HFFc6 (cell line): ENCODE measurements around the gene CPLANE1. TPM values are rescaled to one million over a fixed set of nuclear protein-coding genes. Genes with fewer than 3 reads are reported as not detected.

Experiments
- DNase-seq: peaks from one replicate; pipeline ENCODE4 v3.0.0-alpha.2; 2018
- H3K27ac Mint-ChIP-seq: 2 replicates; pipeline ENCODE4 v1.8.0; 2020; ENCODE audit warnings: mild to moderate bottlenecking, mixed read lengths
- H3K27me3 Mint-ChIP-seq: 2 replicates; pipeline ENCODE4 v1.8.0; 2021; ENCODE audit warnings: mild to moderate bottlenecking, moderate library complexity, mixed read lengths; ENCODE audit not compliant: insufficient read depth
- H3K36me3 Mint-ChIP-seq: 2 replicates; pipeline ENCODE4 v1.8.0; 2021; ENCODE audit warnings: low read depth, mixed read lengths
- H3K4me1 Mint-ChIP-seq: 2 replicates; pipeline ENCODE4 v1.8.0; 2020; ENCODE audit warnings: low read depth, mixed read lengths
- H3K4me3 Mint-ChIP-seq: 2 replicates; pipeline ENCODE4 v1.8.0; 2020; ENCODE audit warnings: mild to moderate bottlenecking, moderate library complexity, mixed read lengths
- H3K9me3 Mint-ChIP-seq: 2 replicates; pipeline ENCODE4 v1.8.0; 2020; ENCODE audit warnings: mild to moderate bottlenecking, mixed read lengths
- total RNA-seq, 6 experiments: library from RNA; stranded (reverse); fragmentation: NEBNext Ultra II Directional; extraction: Animal tissue kit (Norgen Biotek cat#: 25700); gene quantifications; 2 replicates in 1 of 6; 3 replicates in 5 of 6; pipeline ENCODE4 v1.2.3, GENCODE V29; 2021
- TF ChIP-seq, protein P1 (sequence below): fragments of 200-600 bp; sonication (generic); IDR thresholded peaks from 2 replicates; pipeline ENCODE4 v1.5.0; 2021; ENCODE audit warnings: antibody characterized with exemption, mild to moderate bottlenecking

Gene CPLANE1
- total RNA-seq, 6 experiments from 2014 or later: 10.3 to 12.7 (median 11.6) TPM

DNA sequence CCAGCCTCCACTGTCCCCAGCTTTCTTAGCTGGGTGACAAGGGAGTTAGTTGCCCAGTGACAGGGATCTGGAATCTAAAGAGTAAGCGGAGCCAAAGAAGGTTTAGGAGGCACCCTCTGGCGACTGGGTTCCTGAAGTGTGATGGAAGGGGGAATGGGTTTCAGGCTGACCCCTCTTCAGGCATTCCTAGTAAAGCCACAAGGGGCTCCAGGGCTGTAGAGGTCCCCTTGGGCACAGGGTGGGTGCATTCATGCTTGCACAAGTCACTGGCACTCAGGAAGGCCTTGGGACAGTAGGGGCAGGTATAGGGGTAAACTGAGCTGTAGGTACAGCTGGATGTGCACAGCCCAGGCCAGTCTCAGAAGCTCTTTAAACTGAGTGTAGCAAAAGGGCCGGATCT lies 74.2 kb downstream of the CPLANE1 start:
- H3K36me3 Mint-ChIP-seq: peaks cover 19% of the 10 kb centered on the region; the same call in 1 of the 2 replicates
- no peak overlapping the region for H3K27ac Mint-ChIP-seq
- no peak overlapping the region for H3K4me3 Mint-ChIP-seq
- DNase-seq: no peak
- H3K9me3 Mint-ChIP-seq: no peaks in the 10 kb centered on the region
- H3K27me3 Mint-ChIP-seq: peaks cover 2% of the 10 kb centered on the region; the same call in 1 of the 2 replicates
- TF ChIP-seq, protein P1, sequence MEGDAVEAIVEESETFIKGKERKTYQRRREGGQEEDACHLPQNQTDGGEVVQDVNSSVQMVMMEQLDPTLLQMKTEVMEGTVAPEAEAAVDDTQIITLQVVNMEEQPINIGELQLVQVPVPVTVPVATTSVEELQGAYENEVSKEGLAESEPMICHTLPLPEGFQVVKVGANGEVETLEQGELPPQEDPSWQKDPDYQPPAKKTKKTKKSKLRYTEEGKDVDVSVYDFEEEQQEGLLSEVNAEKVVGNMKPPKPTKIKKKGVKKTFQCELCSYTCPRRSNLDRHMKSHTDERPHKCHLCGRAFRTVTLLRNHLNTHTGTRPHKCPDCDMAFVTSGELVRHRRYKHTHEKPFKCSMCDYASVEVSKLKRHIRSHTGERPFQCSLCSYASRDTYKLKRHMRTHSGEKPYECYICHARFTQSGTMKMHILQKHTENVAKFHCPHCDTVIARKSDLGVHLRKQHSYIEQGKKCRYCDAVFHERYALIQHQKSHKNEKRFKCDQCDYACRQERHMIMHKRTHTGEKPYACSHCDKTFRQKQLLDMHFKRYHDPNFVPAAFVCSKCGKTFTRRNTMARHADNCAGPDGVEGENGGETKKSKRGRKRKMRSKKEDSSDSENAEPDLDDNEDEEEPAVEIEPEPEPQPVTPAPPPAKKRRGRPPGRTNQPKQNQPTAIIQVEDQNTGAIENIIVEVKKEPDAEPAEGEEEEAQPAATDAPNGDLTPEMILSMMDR: no peak
- H3K4me1 Mint-ChIP-seq: no peaks in the 10 kb centered on the region

DNA sequence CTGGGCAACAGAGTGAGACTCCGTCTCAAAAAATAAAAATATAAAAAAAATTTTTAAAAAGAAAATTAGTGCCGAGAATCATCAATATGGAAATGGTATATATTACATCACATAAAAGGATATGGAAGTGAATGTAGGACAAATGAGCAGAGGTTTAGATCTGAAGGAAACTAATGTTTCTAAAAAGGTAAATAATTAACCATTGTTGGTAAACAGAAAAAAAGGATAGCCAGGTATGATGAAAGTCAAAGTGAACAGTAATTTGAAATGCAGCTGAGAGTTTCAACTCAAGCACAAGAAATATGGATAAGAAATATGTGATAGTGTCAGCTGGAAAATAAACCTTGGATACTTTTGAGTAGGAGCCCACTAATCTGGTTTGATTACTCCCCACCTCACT lies 76.2 kb downstream of the CPLANE1 start:
- peaks cover 2% of the 10 kb centered on the region; the same call in 1 of the 2 replicates for H3K27me3 Mint-ChIP-seq
- H3K4me1 Mint-ChIP-seq: no peaks in the 10 kb centered on the region
- no peak overlapping the region for H3K4me3 Mint-ChIP-seq
- DNase-seq: no peak
- TF ChIP-seq, protein P1: no peak
- no peak overlapping the region for H3K27ac Mint-ChIP-seq
- H3K36me3 Mint-ChIP-seq: peaks cover 26% of the 10 kb centered on the region
- H3K9me3 Mint-ChIP-seq: no peaks in the 10 kb centered on the region

DNA sequence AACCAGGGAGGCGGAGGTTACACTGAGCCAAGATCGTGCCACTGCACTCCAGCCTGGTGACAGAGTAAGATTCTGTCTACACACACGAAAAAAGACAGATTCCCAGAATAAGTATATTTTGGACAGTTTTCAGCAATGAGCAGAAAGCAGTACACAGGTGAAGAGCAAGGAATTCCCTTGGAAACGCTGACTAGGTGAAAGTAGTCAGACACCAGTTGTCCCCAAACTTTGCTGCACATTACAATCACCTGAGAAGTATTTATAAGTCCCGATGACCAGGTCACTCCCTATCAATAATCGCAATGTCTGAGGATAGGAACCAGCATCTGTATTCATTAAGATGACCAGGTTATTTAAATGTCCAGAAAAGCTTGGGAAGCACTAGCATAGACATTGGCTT lies 78.3 kb downstream of the CPLANE1 start:
- Mint-ChIP-seq H3K4me1 (no peaks in the 10 kb centered on the region), H3K27ac (no peak overlapping the region), H3K27me3 (peaks cover 2% of the 10 kb centered on the region; the same call in 1 of the 2 replicates), H3K36me3 (peaks cover 17% of the 10 kb centered on the region), H3K9me3 (no peaks in the 10 kb centered on the region), H3K4me3 (no peak overlapping the region)
- no peak for DNase-seq
- TF ChIP-seq, protein P1: no peak

DNA sequence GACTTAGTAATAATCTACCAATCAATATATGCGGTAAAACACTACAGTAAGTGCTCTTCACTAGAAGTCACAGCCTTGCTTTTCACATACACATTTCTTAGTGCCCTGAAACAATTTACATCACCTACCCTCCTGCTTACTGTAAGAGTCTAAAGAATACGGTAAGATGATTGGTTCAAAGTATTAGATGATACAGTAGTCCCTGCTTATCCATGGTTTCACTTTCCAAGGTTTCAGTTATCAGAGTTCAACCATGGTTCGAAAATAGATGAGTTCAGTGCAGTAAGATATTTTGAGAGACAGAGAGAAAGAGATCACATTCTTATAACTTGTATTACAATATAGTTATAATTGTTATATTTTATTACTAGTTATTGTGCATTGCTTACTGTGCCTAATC lies 83.0 kb downstream of the CPLANE1 start:
- DNase-seq: no peak
- no peak overlapping the region for H3K4me3 Mint-ChIP-seq
- H3K36me3 Mint-ChIP-seq: peaks cover 18% of the 10 kb centered on the region
- no peaks in the 10 kb centered on the region for H3K27me3 Mint-ChIP-seq
- no peak overlapping the region for H3K27ac Mint-ChIP-seq
- no peaks in the 10 kb centered on the region for H3K9me3 Mint-ChIP-seq
- TF ChIP-seq, protein P1: no peak
- H3K4me1 Mint-ChIP-seq: no peaks in the 10 kb centered on the region

DNA sequence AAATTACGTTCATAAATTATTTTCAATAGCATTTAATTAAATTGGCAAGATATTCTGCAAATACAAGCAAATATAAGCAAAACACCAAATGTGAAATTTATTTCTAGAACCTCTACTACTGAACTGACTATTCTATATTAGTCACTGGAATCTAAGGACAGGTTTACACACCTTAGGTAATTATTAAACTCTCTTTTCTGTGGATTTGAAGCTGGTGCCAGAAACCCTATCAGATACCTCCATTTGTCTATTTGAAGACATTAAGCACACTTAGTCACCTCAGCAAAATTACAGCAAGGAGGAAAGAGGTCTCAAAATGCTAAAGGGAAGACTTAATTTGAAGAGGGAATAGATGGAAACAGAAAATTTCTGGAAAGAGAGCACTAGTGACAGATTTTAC lies 83.4 kb downstream of the CPLANE1 start:
- H3K36me3 Mint-ChIP-seq: peaks cover 16% of the 10 kb centered on the region
- no peak overlapping the region for H3K27ac Mint-ChIP-seq
- H3K4me1 Mint-ChIP-seq: no peaks in the 10 kb centered on the region
- no peaks in the 10 kb centered on the region for H3K9me3 Mint-ChIP-seq
- TF ChIP-seq, protein P1: no peak
- DNase-seq: no peak
- no peak overlapping the region for H3K4me3 Mint-ChIP-seq
- H3K27me3 Mint-ChIP-seq: no peaks in the 10 kb centered on the region

DNA sequence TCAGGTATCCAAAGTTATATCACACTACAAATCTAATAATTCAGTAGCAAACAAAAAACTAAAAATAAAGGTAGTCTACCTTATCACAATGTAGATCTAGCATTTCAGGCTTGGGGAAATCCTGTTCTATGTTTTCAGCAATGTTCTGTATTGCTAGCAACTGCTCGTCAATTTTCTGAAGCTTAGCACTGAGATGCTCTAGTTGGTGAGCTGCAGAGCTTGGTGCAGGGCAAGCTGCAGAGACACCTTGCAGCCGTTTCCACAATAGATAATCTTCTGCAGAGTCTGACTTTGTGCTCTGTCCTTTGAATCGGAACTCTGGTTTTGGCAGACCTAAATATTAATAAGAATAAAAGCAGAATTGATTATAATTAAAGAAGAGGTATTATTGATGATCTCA lies 95.5 kb downstream of the CPLANE1 start:
- Mint-ChIP-seq H3K4me3 (no peak overlapping the region), H3K27me3 (no peaks in the 10 kb centered on the region), H3K36me3 (peaks cover 8% of the 10 kb centered on the region; the same call in 1 of the 2 replicates), H3K4me1 (no peaks in the 10 kb centered on the region), H3K27ac (no peak overlapping the region), H3K9me3 (no peaks in the 10 kb centered on the region)
- TF ChIP-seq, protein P1: no peak
- DNase-seq: no peak
